GM12878 (cell line): ENCODE measurements around the gene FHL2. TPM values are rescaled to one million over a fixed set of nuclear protein-coding genes. Genes with fewer than 3 reads are reported as not detected.

ENCODE experiments used
- ATAC-seq: fragments of 200-7000 bp; cut with Tn5 transposase; 3 replicates; pipeline ENCODE4 v1.9.1; 2020; ENCODE audit warnings: mild to moderate bottlenecking, moderate library complexity
- BruUV-seq: library from RNA; stranded (reverse); fragments of 400-500 nt; replicated peaks from 2 replicates; lab custom pipeline; 2021; lab: Mats Ljungman, UMichigan
- CTCF ChIA-PET: fragments of 300-600 bp; sonication (Branson Sonifier 250); formaldehyde crosslinking; extraction: SDS; loops from one replicate; lab custom pipeline; 2021; ENCODE audit warnings: inconsistent platforms; lab: Yijun Ruan, JAX
- POLR2A ChIA-PET: fragments of 350-600 bp; formaldehyde crosslinking; extraction: SDS; loops from one replicate; lab custom pipeline; 2021; ENCODE audit warnings: inconsistent platforms; lab: Charles Lee
- RAD21 ChIA-PET: fragments of 300-600 bp; sonication (Branson Sonifier 250); formaldehyde crosslinking; loops from one replicate; lab custom pipeline; 2023; ENCODE audit warnings: antibody characterized with exemption; ENCODE audit not compliant: unreplicated experiment; lab: Charles Lee
- SMC1A ChIA-PET: fragments of 300-600 bp; sonication (Branson Sonifier 250); formaldehyde crosslinking; loops from one replicate; lab custom pipeline; 2023; ENCODE audit not compliant: unreplicated experiment, uncharacterized antibody; lab: Charles Lee
- DNase-seq: peaks from one replicate; pipeline ENCODE4 v3.0.0-alpha.2; 2011; ENCODE audit warnings: low read depth, low spot score
- FAIRE-seq: peaks from 3 replicates; lab custom pipeline; 2011; peaks lifted over from hg19 to GRCh38; lab: Jason Lieb, UNC
- H2AFZ ChIP-seq: 2 replicates; pipeline ENCODE4 v1.6.0; 2011; ENCODE audit warnings: low read depth, low read length, control low read depth; ENCODE audit not compliant: control insufficient read depth
- H3K27ac ChIP-seq: 2 replicates; pipeline ENCODE4 v1.5.1; 2011; ENCODE audit warnings: control low read depth; ENCODE audit not compliant: control insufficient read depth, insufficient read depth
- H3K27me3 ChIP-seq, 2 experiments: replicated peaks in 1 of 2; 2 replicates each; pipeline versions ENCODE4 v1.6.0 to v1.6.1; 2011; ENCODE audit warnings: low read length in 1 of 2; ENCODE audit not compliant: control insufficient read depth in 2 of 2, insufficient read depth in 2 of 2
- H3K36me3 ChIP-seq, 2 experiments: 2 replicates each; pipeline ENCODE4 v1.5.1; 2011; ENCODE audit warnings: low read length in 1 of 2; ENCODE audit not compliant: control insufficient read depth in 2 of 2, insufficient read depth in 2 of 2
- H3K4me1 ChIP-seq: 2 replicates; pipeline ENCODE4 v1.6.1; 2011; ENCODE audit warnings: mild to moderate bottlenecking, low read length, moderate library complexity, mixed read lengths; ENCODE audit not compliant: control insufficient read depth, insufficient read depth
- H3K4me2 ChIP-seq: 2 replicates; pipeline ENCODE4 v1.6.0; 2011; ENCODE audit warnings: control low read depth; ENCODE audit not compliant: control insufficient read depth, insufficient read depth
- H3K4me3 ChIP-seq: fragments of 200-600 bp; sonication (generic); 2 replicates; pipeline ENCODE4 v1.5.1; 2016
- H3K79me2 ChIP-seq: 2 replicates; pipeline ENCODE4 v1.6.0; 2011; ENCODE audit warnings: low read length; ENCODE audit not compliant: control insufficient read depth, insufficient read depth
- H3K9ac ChIP-seq: 2 replicates; pipeline ENCODE4 v1.8.0; 2011; ENCODE audit warnings: low read length, control low read depth, mixed read lengths; ENCODE audit not compliant: control insufficient read depth, insufficient read depth
- H3K9me3 ChIP-seq: replicated peaks from 3 replicates; pipeline ENCODE4 v1.5.1; 2011; ENCODE audit warnings: mild to moderate bottlenecking, low read length; ENCODE audit not compliant: control insufficient read depth, insufficient read depth
- H4K20me1 ChIP-seq: 2 replicates; pipeline ENCODE4 v1.6.0; 2011; ENCODE audit not compliant: control insufficient read depth, insufficient read depth
- CBX5 ChIP-seq: sonication (generic); IDR thresholded peaks from 2 replicates; pipeline ENCODE4 v1.6.1; 2016; ENCODE audit warnings: low read depth, moderate library complexity, mild to moderate bottlenecking, inconsistent platforms
- CUX1 ChIP-seq: IDR thresholded peaks from 2 replicates; pipeline ENCODE4 v1.6.1; 2012; ENCODE audit warnings: improper control_type of control experiment, low read depth, low read length; ENCODE audit not compliant: insufficient replicate concordance
- ESRRA ChIP-seq: IDR thresholded peaks from 2 replicates; pipeline ENCODE4 v1.6.1; 2012; ENCODE audit warnings: mild to moderate bottlenecking, low read length, improper control_type of control experiment
- IKZF1 ChIP-seq: fragments of 450-650 bp; conservative IDR thresholded peaks from 2 replicates; pipeline ENCODE4 v1.6.1; 2017; ENCODE audit warnings: antibody characterized with exemption, mild to moderate bottlenecking
- MTA3 ChIP-seq: IDR thresholded peaks from 2 replicates; pipeline ENCODE4 v1.6.1; 2012; ENCODE audit warnings: low read length, inconsistent platforms, borderline replicate concordance
- NFYA ChIP-seq: IDR thresholded peaks from 2 replicates; pipeline ENCODE4 v1.6.1; 2011; ENCODE audit warnings: low read depth, mild to moderate bottlenecking, low read length, improper control_type of control experiment, borderline replicate concordance
- NKRF ChIP-seq: fragments of 450-650 bp; conservative IDR thresholded peaks from 2 replicates; pipeline ENCODE4 v1.6.1; 2017; ENCODE audit warnings: mild to moderate bottlenecking, moderate library complexity
- SMAD1 ChIP-seq: fragments of 450-650 bp; IDR thresholded peaks from 2 replicates; pipeline ENCODE4 v1.6.1; 2018; ENCODE audit warnings: mild to moderate bottlenecking, low read depth; ENCODE audit not compliant: partially characterized antibody
- WGBS: methylation state at CpG from one replicate; pipeline ENCODE4 v1.1.6; 2016; ENCODE audit warnings: low lambda C conversion rate; ENCODE audit not compliant: insufficient replicate concordance, insufficient coverage; ENCODE audit errors: missing lambda C conversion rate; 5-methylcytosine and 5-hydroxymethylcytosine counted together
- in situ Hi-C: fragments of 300-500 bp; cut with MboI; formaldehyde crosslinking; loops from 9 replicates; pipeline ENCODE4 v1.14.3; 2018; ENCODE audit warnings: mixed read lengths
- intact Hi-C: fragments of 100-400 bp; cut with micrococcal nuclease; formaldehyde crosslinking; loops from one replicate; pipeline ENCODE4 v1.14.2; 2022; ENCODE audit not compliant: unreplicated experiment
- polyA plus RNA-seq, 11 experiments: library from polyadenylated mRNA; depleted of rRNA in 4 of 11; unstranded in 6 of 11; stranded (reverse) in 5 of 11; fragments of >200 nt; fragmentation: Nextera tagmentation in 4 of 11; fragmentation: Illumina TruSeq in 1 of 11; extraction: Ambion mirVana in 4 of 11; extraction: Trizol in 1 of 11; gene quantifications; 1 replicate in 1 of 11; 2 replicates in 10 of 11; pipeline versions ENCODE4 v1.2.1 to v1.2.3, GENCODE V29; 2011 to 2016; ENCODE audit warnings: inconsistent platforms in 2 of 11, missing spikeins in 2 of 11, low read depth in 1 of 11
- total RNA-seq, 4 experiments: library from RNA; depleted of rRNA in 3 of 4; stranded (reverse); fragments of >200 nt in 3 of 4; fragmentation: Illumina TruSeq in 1 of 4; extraction: Trizol in 1 of 4; gene quantifications; 2 replicates each; pipeline versions ENCODE4 v1.2.1 to v1.2.3, GENCODE V29; 2013 to 2021
- TF ChIP-seq, protein P1 (sequence below): fragments of 450-650 bp; IDR thresholded peaks from 2 replicates; pipeline ENCODE4 v1.6.1; 2016; ENCODE audit warnings: mild to moderate bottlenecking

Gene FHL2
- total and polyA plus RNA-seq, 10 of the 15 experiments (the other 5 are each of a cell fraction or from before 2014, with no cell fraction given) = 2.2 to 9.9 (median 4.5) TPM

DNA sequence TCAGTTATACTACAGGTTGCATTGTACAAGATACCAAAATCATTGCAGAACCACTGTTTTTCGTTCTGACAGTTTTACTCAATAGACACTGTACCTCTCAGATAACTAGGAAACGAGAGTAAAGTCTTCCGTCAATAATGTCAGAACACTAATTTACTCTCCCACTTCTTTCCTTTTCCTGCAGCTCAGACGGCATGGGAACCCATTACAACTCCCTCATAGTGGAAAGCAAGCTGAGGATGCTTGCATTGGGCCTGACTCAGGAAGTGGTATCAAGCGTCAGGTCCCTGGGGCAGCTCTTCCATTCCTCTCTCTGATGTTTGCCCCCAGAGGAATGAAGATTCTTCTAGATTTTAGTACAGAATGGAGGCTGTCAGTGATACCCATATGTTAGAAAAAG is 23.9 kb upstream of the FHL2 start:
- peaks cover 0 to 2% of the 10 kb centered on the region in 2 experiments; a peak in 2 of 4 replicates for H3K27me3 ChIP-seq
- H3K79me2 ChIP-seq = no peaks in the 10 kb centered on the region
- H3K4me2 ChIP-seq = no peak overlapping the region
- DNase-seq (no peak), ATAC-seq (no peak), FAIRE-seq (no peak)
- H3K4me3 ChIP-seq = no peak overlapping the region
- H2AFZ ChIP-seq = no peak overlapping the region
- TF ChIP-seq IKZF1 = no peak
- TF ChIP-seq NKRF = no peak
- no peak for TF ChIP-seq MTA3
- CTCF ChIA-PET = no interaction called here
- RAD21 ChIA-PET = no interaction called here
- no peak overlapping the region for H3K27ac ChIP-seq
- in situ Hi-C loops = no loop called here
- intact Hi-C loops = no loop called here
- SMC1A ChIA-PET = interaction anchor here (1.2 to 2.0 kb wide), 2 partner anchors 10 to 12 kb away, joined by 3 to 6 read pairs; no protein-coding TSS in a partner anchor
- H3K4me1 ChIP-seq = no peaks in the 10 kb centered on the region
- no peaks in the 10 kb centered on the region for H3K36me3 ChIP-seq
- no peaks in the 10 kb centered on the region for H4K20me1 ChIP-seq
- no peaks in the 10 kb centered on the region for H3K9me3 ChIP-seq
- no peak overlapping the region for H3K9ac ChIP-seq
- POLR2A ChIA-PET = no interaction called here
- BruUV-seq = no TSS peak
- WGBS = 13% methylated on average over 5 of the region's 5 CpGs

- no peak for FAIRE-seq
- H3K4me3 ChIP-seq = no peak overlapping the region
- intact Hi-C loops = no loop called here
- WGBS = 0% methylated on average over 2 of the region's 2 CpGs
- H2AFZ ChIP-seq = no peak overlapping the region
- no peaks in the 10 kb centered on the region for H3K36me3 ChIP-seq
- ChIA-PET SMC1A (interaction anchor here (2.0 kb wide), 1 partner anchor 9 kb away, joined by 6 read pairs; no protein-coding TSS in a partner anchor), POLR2A (no interaction called here), CTCF (no interaction called here), RAD21 (no interaction called here)
- no peaks in the 10 kb centered on the region for H3K4me1 ChIP-seq
- no TSS peak for BruUV-seq
- H4K20me1 ChIP-seq = no peaks in the 10 kb centered on the region
- no peak for DNase-seq
- no peak overlapping the region for H3K9ac ChIP-seq
- no peaks in the 10 kb centered on the region for H3K9me3 ChIP-seq
- H3K27me3 ChIP-seq = no peaks in the 10 kb centered on the region; a peak in 2 of 4 replicates
- in situ Hi-C loops = no loop called here
- no peak for ATAC-seq
- no peaks in the 10 kb centered on the region for H3K79me2 ChIP-seq
- H3K4me2 ChIP-seq = no peak overlapping the region
- H3K27ac ChIP-seq = no peak overlapping the region
- TF ChIP-seq SMAD1 (no peak), CUX1 (no peak), NFYA (no peak), CBX5 (no peak), ESRRA (no peak)
- TF ChIP-seq, protein P1, sequence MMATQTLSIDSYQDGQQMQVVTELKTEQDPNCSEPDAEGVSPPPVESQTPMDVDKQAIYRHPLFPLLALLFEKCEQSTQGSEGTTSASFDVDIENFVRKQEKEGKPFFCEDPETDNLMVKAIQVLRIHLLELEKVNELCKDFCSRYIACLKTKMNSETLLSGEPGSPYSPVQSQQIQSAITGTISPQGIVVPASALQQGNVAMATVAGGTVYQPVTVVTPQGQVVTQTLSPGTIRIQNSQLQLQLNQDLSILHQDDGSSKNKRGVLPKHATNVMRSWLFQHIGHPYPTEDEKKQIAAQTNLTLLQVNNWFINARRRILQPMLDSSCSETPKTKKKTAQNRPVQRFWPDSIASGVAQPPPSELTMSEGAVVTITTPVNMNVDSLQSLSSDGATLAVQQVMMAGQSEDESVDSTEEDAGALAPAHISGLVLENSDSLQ = no peak
These were observed 22.2 kb upstream of the FHL2 start for GRCh38 chr2:105421053-105421452.
